GM19397 (cell line): Measurements from ENCODE around the gene KRTAP10-2.

Experiments
- ATAC-seq: cut with Tn5 transposase; IDR thresholded peaks from one replicate; pipeline ENCODE4 v1.9.1; 2021; ENCODE audit warnings: mild to moderate bottlenecking, moderate library complexity; ENCODE audit not compliant: unreplicated experiment

The KRTAP10-2 gene

DNA sequence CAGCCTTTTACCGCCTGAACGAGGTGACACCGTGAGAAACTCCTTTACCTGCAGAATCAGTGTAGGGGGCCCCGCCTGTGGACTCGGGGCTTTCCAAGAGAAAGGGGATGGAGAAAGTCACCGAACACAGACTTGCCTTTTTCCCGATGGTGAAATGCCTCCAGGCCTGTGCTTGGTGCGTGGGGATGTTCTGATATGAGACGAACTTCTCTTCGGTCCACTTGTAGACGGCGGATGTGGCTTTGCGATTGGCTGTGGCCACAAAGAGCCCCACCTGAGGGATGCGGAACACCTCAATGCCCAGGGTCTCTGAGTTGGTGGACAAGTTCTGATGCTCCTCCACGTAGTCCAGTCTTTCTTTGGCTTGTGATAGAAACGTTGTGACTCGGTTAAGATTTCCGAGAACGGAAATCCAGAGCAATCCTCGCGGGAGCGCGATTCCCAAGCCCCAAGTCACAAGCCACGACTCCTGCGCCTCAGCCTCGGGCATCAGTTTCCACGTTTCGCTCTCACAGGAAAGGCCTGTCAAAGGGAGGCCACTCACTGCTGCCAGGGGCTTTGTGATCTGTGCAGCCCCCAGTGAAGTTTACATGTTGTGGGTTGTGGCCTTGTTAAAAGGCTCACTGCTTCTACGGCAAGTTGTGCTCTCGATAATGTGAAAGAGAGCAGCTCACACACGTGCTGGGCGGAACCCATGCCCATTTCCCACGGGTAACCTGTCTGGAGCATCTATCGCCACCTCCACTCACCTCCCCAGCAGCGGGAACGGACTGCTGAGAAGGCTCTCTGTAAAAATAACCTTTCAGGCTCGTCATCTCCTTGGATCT, 23.9 kb downstream of the KRTAP10-2 start:
- no peak for ATAC-seq

DNA sequence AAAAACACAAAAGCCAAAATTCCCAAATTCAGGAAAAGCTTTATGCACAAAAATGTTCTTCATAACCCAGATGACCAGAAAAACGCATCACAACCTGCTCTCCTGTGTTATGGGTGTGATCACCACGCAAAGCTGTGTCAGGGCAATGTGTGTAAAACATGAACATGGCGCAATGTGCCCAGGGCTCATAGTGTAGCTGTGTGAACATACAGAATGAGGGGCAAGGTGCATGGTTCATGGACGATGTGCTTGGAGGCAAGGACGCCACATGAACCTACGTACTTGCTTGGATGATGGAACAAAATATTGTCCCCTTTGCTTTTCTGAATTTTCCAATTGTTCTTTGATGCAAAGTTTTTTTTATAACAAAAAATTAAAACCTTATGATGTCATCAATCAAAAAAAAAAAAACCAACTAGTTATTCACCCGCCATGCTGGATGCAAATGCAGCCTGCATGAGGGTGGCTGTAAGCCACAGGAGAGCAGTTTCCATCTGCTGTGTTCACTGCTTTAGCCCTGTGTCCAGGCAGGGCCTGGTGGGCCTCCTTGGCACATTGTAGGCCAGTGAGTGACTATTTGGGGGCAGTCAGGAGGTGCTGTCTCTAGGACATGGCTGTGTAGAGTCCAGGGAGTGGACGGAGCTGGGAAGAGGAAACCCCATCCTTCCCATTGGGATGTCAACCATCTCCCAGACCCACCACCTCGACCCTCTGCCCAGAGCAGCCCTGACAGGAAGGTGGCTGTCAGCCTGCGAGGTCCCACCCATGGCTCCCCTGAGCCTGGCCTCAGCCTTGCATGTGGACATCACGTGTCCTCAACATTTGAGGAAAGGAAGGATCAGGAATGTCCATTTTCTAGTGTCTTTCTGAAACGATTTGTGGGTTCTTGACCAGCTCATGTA, 25.0 kb downstream of the KRTAP10-2 start:
- no peak for ATAC-seq

DNA sequence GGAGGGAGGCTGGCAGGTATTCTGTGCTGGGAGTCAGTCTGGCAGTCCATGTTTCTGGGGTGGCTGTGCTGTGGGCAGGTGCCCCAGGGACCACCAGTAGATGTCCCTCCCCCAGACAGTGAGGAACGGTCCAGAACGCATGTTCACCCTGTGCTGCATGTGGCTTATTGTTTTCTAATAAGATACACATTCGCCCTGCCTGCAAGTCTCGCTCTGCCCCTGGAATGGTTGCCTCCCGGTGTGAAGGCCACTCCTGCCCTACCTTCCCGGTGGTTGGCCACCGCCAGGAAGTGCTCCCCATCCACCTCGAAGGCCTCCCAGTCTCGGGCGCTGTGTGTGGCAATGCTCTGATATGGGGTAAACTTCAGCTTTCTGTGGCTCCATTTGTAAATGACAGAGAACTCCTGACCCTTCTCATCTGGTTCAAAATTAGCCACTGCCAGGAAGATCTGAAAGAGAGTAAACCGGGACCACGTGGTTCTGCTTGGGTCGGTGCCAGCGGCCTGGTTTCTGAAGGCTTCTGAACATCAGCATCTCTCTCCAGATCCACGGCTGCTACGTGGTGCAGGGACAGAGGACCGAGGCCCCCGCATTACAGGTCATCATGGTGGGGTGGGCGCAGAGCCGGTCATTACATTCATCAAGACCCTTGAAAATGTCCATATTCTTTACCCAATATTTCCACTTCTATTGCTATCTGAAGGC, 25.8 kb downstream of the KRTAP10-2 start:
- no peak for ATAC-seq

DNA sequence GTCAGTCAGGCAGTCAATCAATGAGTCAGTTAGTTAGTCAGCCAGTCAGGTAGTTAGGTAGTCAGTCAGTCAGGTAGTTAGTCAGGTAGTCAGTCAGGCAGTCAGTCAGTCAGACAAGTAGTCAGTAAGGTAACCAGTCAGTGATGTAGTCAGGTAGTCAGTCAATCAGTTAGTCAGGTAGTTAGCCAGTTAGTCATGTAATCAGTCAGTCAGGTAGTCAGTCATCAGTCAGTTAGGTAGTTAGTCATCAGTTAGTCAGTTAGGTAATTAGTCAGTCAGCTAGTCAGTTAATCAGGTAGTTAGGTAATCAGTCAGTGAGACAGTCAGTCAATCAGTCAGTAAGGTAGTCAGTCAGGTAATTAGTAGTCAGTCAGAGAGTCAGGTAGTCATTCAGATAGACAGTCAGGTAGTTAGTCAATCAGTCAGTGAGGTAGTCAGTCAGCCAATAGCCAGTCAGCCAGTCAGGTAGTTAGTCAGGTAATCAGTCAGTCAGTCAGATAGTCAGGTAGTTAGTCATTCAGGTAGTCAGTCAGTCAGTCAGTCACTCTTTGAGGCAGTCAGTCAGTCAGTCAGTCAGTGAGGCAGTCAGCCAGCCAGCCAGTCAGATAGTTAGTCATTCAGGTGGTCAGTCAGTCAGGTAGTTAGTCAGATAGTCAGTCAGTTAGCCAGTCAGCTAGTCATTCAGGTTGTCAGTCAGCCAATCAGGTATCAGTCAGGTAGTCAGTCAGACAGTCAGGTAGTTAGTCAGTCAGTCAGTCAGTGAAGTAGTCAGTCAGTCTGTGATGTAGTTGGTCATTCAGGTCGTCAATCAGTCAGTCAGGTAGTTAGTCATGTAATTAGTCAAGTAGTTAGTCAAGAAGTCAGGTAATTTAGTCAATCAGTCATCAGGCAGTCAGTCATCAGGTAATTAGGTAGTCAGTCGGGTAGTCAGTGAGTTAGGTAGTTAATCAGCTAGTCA, 26.6 kb downstream of the KRTAP10-2 start:
- no peak for ATAC-seq

DNA sequence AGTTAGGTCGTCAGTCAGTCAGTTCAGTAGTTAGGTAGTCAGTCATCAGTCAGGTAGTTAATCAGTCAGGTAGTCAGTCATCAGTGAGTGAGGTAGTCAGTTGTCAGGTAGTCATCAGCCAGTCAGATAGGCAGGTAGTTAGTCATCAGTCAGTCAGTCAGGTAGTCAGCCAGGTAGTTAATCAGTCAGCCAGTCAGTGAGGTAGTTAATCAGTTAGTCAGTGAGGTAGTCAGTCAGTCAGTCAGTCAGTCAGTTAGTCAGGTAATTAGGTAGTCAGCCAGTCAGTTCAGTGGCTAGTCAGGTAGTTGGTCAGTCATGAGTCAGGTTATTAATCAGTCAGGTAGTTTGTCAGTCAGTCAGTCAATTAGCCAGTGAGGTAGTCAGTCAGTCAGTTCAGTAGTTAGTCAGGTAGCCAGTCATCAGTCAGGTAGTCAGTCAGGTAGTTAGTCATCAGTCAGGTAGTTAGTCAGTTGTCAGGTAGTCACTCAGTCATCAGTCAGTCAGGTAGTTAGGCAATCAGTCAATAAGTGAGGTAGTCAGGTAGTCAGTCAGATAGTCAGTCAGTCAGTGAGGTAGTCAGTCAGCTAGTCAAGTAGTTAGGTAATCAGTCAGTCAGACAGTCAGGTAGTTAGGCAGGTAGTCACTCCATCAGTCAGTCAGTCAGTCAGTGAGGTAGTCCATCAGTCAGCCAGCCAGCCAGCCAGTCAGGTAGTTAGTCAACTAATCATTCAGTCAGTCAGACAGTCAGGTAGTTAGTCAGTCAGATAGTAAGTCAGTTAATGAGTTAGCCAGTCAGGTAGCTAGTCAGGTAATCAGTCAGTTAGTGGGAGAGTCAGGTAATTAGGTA, 27.5 kb downstream of the KRTAP10-2 start:
- no peak for ATAC-seq

DNA sequence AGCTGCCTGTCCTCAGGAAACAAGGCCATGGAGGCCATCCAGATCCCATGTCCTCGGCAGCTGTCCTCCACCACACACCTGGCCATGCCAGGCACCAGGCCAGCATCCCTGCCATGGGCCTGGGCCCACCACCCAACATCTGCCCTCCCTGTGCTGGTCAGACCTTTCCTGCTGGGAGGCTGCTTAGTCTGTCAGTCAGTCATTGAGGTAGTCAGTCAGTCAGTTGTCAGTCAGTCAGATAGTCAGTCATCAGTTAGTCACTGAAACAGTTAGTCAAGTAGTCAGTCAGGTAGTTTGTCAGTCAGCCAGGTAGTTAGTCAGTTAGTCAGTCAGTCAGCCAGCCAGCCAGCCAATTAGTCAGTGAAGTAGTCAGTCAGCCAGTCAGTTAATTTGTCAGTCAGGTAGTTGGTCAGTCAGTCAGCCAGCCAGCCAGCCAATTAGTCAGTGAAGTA, 28.5 kb downstream of the KRTAP10-2 start:
- no peak for ATAC-seq

DNA sequence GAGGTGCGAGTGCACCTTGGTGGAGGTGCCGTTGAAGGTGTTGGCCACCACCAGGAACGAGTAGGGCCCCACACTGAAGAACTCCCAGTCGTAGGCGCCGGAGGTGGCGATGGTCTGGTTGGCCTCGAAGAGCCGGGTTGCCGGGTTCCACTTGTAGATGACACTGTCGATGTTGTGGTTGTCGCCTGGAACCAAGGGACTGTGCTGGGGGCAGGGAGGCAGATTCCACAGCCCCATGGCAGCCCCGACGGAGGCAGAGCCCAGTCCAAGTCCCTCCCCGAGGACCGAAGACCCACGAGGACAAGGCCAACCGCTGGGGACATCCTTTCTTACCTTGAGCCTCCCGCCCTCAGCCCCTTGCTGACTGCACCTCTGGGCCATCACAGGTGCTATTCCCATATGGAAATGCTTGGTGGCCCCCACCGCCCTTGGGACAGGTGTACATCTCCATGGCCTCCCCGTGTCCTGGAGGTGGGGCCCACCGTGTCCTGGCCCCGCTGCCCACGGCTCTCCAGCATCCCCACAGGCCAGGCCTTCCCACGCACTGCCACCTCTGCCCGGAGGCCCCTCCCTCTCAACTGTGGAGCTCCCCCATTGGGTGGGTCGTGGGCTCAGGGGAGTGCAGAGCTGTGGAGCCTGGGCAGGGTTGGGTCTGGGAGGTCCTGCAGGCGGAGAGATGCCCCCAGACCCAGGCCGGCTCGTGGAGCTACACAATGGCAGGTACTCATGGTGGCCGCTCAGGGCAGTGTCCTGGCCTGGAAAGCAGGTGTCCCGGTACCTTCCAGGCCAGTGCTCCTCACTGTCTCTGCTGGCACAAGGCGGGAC, 29.2 kb downstream of the KRTAP10-2 start:
- ATAC-seq, result no peak

DNA sequence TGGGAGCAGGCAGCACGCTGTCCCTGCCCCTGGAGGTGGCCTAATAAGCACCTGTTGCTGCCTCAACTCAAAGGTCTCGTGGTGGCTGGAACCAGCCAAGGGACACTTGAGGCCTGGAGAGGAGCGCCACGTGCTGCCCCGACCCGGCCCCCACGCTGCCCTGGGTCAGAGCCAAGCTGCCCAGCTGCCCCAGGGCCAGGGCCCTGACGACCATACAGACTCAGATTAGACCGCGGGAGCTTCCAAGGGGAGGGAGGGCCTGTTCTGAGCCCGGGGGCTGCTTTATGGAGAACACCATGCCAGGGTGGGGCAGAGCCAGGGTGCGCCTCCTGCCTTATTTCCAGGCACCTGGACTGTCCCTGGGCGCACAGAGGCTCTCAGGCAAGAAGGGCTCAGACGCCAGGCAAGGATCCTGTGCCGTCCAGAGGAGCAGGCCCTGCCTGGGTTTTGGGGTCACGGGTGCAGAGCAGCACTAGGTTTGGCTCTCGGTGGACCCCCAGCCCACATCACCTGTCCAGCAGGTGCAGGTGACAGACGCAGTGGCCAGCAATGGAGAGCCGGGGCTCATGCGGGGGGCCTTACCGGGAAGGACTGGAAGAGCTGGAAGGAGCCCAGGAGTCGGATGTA, 29.9 kb downstream of the KRTAP10-2 start:
- ATAC-seq, result no peak

DNA sequence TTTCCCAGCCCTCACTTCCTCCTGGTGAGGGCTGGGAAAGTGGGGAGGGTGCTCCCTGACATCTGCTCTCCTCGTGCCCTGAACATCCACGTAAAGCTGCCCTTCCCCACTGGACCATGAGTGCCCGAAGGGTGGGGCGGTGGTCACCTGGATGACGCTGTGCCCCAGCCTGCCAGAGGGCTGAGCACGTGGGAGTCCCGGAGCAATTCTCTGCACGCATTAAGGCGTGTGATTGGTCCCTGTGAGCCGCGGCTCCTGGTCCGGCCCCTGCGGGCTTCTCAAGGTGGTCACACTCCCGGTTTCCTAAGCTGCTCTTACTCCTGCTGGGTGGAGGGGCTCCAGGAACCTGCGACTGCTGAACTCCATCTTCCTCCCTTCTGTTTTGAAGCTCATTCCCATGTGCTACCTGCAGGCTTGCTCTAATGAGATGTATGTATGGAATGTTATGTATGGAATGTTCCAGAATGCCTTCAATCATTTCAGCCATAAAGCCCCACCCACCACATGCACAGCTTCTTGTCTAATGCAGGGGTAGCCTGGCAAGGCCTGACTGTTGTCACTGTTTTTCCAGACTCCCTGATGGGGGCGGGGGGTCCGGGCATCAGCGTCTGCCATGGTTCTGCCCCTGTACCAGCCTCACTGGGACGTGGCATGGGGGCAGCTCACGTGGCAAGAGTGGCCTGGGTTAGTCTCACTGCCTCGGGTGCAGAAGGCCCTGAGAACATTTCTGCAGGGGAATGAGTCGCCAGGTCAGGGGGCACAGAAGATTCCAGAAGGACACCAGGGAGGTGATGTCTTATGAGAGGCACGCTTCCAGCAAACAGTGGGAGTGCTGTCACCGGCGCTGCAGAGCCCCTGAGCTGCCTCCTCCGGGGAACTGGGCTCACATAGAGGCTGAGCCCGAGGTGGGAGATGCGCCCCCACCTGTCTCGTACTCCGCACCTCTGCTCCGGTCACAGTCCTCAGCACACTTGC, 30.7 kb downstream of the KRTAP10-2 start:
- ATAC-seq, result no peak

DNA sequence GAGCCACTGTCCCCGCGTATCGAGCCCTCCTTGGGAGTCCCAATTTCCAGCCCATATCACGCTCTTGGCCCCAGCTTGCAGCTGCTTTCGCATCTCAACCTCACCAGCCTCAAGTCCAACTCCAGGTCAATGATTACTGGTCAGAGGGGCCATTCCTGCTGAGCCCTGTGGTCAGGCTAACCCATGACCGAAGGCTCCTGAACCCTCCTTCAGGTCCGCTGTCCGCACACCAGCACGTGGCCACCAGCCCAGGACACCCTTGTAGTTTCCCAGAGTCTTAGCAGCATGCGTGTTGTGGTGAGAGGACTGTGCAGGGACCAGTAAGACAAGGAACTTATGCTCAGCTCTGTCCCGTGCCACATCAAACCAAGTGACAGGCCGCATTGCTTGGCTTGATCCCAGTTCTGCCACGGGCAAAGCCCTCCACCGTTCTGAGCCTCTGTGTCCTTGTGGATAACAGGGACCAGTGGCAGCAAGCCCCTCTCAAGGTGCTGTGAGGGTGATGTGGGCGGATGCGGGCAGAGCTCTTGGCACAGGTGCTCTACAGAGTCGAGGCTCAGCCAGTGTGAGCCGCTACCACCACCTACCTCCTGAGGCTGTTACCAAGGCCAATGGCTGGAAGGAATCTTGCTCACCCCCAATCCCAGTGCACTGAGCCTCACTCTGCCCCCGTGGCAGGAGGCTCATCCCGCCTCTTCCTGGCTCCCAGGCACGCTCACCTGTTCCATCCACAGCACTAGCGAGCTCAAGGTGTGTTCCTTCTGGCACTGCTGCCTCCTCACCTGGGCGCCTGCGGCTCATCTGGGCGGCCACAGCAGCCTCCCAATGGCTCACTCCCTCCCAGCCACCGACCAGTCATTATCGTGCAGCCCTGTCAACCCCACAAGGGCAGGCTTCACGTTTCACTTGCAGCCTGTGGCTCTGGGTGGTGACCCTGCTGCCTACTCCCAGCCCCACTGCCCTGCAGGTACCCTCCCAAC, 31.7 kb downstream of the KRTAP10-2 start:
- no peak for ATAC-seq

DNA sequence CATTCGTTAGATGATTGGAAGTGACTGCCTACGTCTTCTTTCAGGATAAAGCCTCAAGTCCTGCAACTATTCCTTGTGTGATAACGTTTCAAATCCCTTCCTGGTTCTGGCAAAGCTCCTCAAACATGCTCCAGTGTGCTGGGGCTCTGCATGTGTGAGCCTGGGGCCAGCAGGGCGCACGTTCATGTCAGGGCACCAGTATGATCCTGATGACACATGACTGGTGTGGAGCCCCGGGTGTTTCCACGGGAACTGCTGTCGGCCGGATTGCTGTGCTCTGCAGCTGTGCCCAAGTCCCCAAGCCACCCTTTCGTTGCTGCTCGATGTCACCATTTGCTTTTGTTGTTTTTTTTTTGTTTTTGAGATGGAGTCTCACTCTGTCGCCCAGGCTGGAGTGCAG, 32.6 kb downstream of the KRTAP10-2 start:
- no peak for ATAC-seq

DNA sequence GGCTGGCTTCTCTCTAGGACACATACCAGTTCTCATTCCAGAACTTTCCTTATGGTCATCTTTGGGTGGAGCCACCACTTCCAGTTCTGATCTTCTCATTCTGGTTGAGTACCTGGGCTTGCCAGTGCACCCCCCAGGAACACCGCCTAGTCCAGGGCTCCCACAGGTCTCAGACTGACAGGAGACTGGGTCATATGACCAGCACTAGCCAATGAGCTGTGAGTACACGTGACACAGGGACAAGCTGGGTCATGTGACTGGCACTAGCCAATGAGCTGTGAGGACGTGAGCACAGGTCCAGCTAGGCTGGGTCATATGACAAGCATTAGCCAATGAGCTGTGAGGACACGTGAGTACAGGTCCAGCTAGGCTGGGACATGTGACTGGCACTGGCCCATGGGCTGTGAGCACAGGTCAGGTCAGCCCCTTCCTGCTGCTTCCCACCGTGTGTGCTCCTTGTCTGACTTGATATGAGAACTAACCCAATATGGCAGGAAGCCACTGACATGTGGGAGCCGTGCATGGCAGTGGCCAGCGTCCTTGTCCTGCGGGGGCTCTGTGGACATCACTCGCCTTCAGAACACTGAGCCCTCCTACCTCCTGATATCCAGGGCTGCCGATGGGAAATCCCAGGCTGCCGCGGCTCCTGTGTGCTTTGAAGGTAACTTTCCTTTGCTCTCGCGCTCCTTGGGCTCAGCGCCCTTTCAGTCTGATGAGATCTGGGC, 34.0 kb downstream of the KRTAP10-2 start:
- ATAC-seq, result no peak

DNA sequence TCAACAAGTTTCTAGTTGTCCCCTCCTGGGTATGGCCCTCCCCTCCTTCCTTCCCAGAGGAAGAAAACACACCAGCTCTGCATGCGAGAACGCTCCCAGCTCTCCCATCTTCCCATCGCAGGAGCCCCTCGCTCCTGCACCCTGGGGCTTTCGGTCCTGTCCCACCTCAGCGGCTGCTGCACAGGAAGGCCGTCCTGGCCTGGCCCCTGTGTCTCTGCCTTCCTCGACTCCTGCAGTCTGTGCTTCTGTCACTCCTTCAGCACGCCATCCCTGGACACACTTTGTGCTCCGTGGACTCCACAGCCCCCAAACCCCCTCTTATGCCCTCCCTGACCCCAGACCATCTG, 34.5 kb downstream of the KRTAP10-2 start:
- no peak for ATAC-seq

DNA sequence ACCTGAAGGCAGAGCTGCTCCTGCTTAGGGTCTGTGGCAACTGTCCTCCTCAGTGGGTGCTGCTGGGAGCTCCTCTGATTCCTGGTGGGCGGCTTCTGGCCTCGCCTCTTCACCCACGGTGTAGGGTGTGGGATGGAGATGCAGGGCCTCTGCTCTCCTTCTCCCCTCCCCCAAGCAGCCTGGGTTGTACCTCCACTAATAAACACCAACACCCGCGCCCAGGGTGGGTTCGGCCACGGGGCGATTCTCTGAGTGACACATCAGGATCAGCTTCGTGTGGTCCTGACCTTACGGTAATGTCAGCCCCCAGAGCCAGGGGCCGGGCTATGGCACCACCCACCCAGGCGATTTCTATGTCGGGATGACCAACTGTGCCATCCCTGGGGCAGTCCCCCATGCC, 35.0 kb downstream of the KRTAP10-2 start:
- ATAC-seq, result no peak
